Astrocyte (in vitro differentiated cells and primary cell): ENCODE measurements around the gene G6PC3. TPM values are rescaled to one million over a fixed set of nuclear protein-coding genes. Genes with fewer than 3 reads are reported as not detected.
A peak's percentile ranks its signal among the peaks of the same experiment; 100 is the strongest.

Experiments
- DNase-seq: peaks from one replicate; pipeline ENCODE4 v3.0.0-alpha.2; 2010; ENCODE audit warnings: low read depth
- FAIRE-seq: peaks from 2 replicates; lab custom pipeline; 2011; peaks lifted over from hg19 to GRCh38; lab: Jason Lieb, UNC
- H2AFZ ChIP-seq: 2 replicates; pipeline ENCODE4 v1.6.0; 2012; ENCODE audit warnings: low read depth, low read length, inconsistent platforms
- H3K27ac ChIP-seq: 2 replicates; pipeline ENCODE4 v1.5.1; 2011; ENCODE audit warnings: low read depth, low read length, inconsistent platforms
- H3K27me3 ChIP-seq: 2 replicates; pipeline ENCODE4 v1.6.0; 2011; ENCODE audit warnings: low read length, inconsistent platforms; ENCODE audit not compliant: insufficient read depth
- H3K36me3 ChIP-seq: 2 replicates; pipeline ENCODE4 v1.5.1; 2011; ENCODE audit warnings: low read length, inconsistent platforms; ENCODE audit not compliant: insufficient read depth
- H3K4me1 ChIP-seq: 2 replicates; pipeline ENCODE4 v1.5.1; 2011; ENCODE audit warnings: low read length, inconsistent platforms; ENCODE audit not compliant: insufficient read depth
- H3K4me2 ChIP-seq: 2 replicates; pipeline ENCODE4 v1.6.0; 2012; ENCODE audit warnings: low read length, inconsistent platforms
- H3K4me3 ChIP-seq: 2 replicates; pipeline ENCODE4 v1.5.1; 2011; ENCODE audit warnings: low read depth, mild to moderate bottlenecking, low read length, inconsistent platforms; ENCODE audit not compliant: insufficient read depth
- H3K79me2 ChIP-seq: 2 replicates; pipeline ENCODE4 v1.6.0; 2012; ENCODE audit warnings: mild to moderate bottlenecking, low read length, inconsistent platforms; ENCODE audit not compliant: insufficient read depth
- H3K9ac ChIP-seq: 2 replicates; pipeline ENCODE4 v1.6.0; 2012; ENCODE audit warnings: mild to moderate bottlenecking, low read length, inconsistent platforms
- H3K9me3 ChIP-seq: 2 replicates; pipeline ENCODE4 v1.5.1; 2012; ENCODE audit warnings: low read depth, mild to moderate bottlenecking, low read length, inconsistent platforms; ENCODE audit not compliant: insufficient read depth
- H4K20me1 ChIP-seq: 2 replicates; pipeline ENCODE4 v1.6.0; 2012; ENCODE audit warnings: low read length, inconsistent platforms; ENCODE audit not compliant: insufficient read depth
- H3K27ac Mint-ChIP-seq: one replicate; pipeline ENCODE4 v1.8.0; 2021; ENCODE audit warnings: mild to moderate bottlenecking, mixed read lengths; ENCODE audit not compliant: unreplicated experiment
- H3K27me3 Mint-ChIP-seq: one replicate; pipeline ENCODE4 v1.8.0; 2021; ENCODE audit warnings: low read depth, mixed read lengths; ENCODE audit not compliant: unreplicated experiment
- H3K36me3 Mint-ChIP-seq: one replicate; pipeline ENCODE4 v1.8.0; 2021; ENCODE audit warnings: low read depth, mixed read lengths; ENCODE audit not compliant: unreplicated experiment
- H3K4me1 Mint-ChIP-seq: one replicate; pipeline ENCODE4 v1.8.0; 2021; ENCODE audit warnings: low read depth, mixed read lengths; ENCODE audit not compliant: unreplicated experiment
- H3K4me3 Mint-ChIP-seq: one replicate; pipeline ENCODE4 v1.8.0; 2021; ENCODE audit warnings: mild to moderate bottlenecking, moderate library complexity, mixed read lengths; ENCODE audit not compliant: unreplicated experiment
- H3K9me3 Mint-ChIP-seq: one replicate; pipeline ENCODE4 v1.8.0; 2021; ENCODE audit warnings: mild to moderate bottlenecking, mixed read lengths; ENCODE audit not compliant: unreplicated experiment
- CTCF ChIP-seq: IDR thresholded peaks from 2 replicates; pipeline ENCODE4 v1.5.1; 2011; ENCODE audit warnings: low read depth, mild to moderate bottlenecking, inconsistent platforms, low read length, moderate library complexity; ENCODE audit not compliant: insufficient read depth
- EZH2 ChIP-seq: IDR thresholded peaks from 2 replicates; pipeline ENCODE4 v1.6.1; 2012; ENCODE audit warnings: mild to moderate bottlenecking, low read length, inconsistent platforms; ENCODE audit not compliant: insufficient read depth
- total RNA-seq: library from RNA; stranded (reverse); gene quantifications from 2 replicates; pipeline ENCODE4 v1.2.1, GENCODE V29; 2021

Gene G6PC3
- total RNA-seq, 1 donor from 2014 or later = 94.5 TPM

- peaks cover 3% of the 10 kb centered on the region for H3K27me3 Mint-ChIP-seq
- peak within 1 kb of the TSS; percentile 79 for H3K27ac ChIP-seq
- H3K36me3 ChIP-seq = no peaks in the 10 kb centered on the region
- peak within 1 kb of the TSS; percentile 90 for H3K4me2 ChIP-seq
- no peak for FAIRE-seq
- H3K79me2 ChIP-seq = peaks cover 30% of the 10 kb centered on the region
- H4K20me1 ChIP-seq = peaks cover 40% of the 10 kb centered on the region
- H3K36me3 Mint-ChIP-seq = peaks cover 6% of the 10 kb centered on the region
- peak within 1 kb of the TSS; percentile 89 for H3K9ac ChIP-seq
- DNase-seq = peak; percentile 81
- H3K27ac Mint-ChIP-seq = peak within 1 kb of the TSS; percentile 98
- H3K4me1 ChIP-seq = peaks cover 7% of the 10 kb centered on the region
- no peaks in the 10 kb centered on the region for H3K9me3 Mint-ChIP-seq
- H3K4me1 Mint-ChIP-seq = peaks cover 17% of the 10 kb centered on the region
- H2AFZ ChIP-seq = peak within 1 kb of the TSS; percentile 97
- H3K4me3 Mint-ChIP-seq = peak within 1 kb of the TSS; percentile 92
- no peaks in the 10 kb centered on the region for H3K9me3 ChIP-seq
- peak within 1 kb of the TSS; percentile 73 for H3K4me3 ChIP-seq
- no peaks in the 10 kb centered on the region for H3K27me3 ChIP-seq
- TF ChIP-seq CTCF (peak; percentile 37), EZH2 (no peak)
These were observed 53.0 kb downstream of the G6PC3 start, which contains the start of gene HDAC5 for GRCh38 chr17:44123356-44124117. Gene HDAC5, minus strand, starts transcription at chr17:44123641. Its CDS starts 6,126 bp downstream, at chr17:44117515.

GRCh38 chr17:44124118-44124438, 53.5 kb downstream of the G6PC3 start:
- no peak for TF ChIP-seq CTCF
- no peak for TF ChIP-seq EZH2
- no peaks in the 10 kb centered on the region for H3K36me3 ChIP-seq
- H3K4me1 ChIP-seq = peaks cover 7% of the 10 kb centered on the region
- peak overlapping the region; percentile 83 for H3K9ac ChIP-seq
- H3K9me3 ChIP-seq = no peaks in the 10 kb centered on the region
- FAIRE-seq = no peak
- Mint-ChIP-seq H3K27me3 (no peaks in the 10 kb centered on the region), H3K9me3 (no peaks in the 10 kb centered on the region), H3K27ac (peak overlapping the region; percentile 98), H3K4me1 (peaks cover 14% of the 10 kb centered on the region), H3K36me3 (peaks cover 5% of the 10 kb centered on the region), H3K4me3 (peak overlapping the region; percentile 89)
- H3K4me2 ChIP-seq = peak overlapping the region; percentile 90
- peaks cover 34% of the 10 kb centered on the region for H4K20me1 ChIP-seq
- no peak for DNase-seq
- H3K27me3 ChIP-seq = no peaks in the 10 kb centered on the region
- peaks cover 28% of the 10 kb centered on the region for H3K79me2 ChIP-seq
- peak overlapping the region; percentile 79 for H3K27ac ChIP-seq
- H3K4me3 ChIP-seq = peak overlapping the region; percentile 73
- H2AFZ ChIP-seq = peak overlapping the region; percentile 97

Other genes with a start within 250 kb of the G6PC3 start
- gene MPP3, start 237.6 kb upstream of the G6PC3 start, total RNA-seq = 5.9 and 6.5 TPM in 2 replicates
- gene CD300LG, start 223.6 kb upstream of the G6PC3 start, total RNA-seq = not detected in 2 replicates
- 7.6 and 8.0 TPM in 2 replicates for gene MPP2, start 163.2 kb upstream of the G6PC3 start, total RNA-seq
- gene PPY, start 128.3 kb upstream of the G6PC3 start, total RNA-seq = not detected in 2 replicates
- not detected in 2 replicates for gene PYY, start 116.8 kb upstream of the G6PC3 start, total RNA-seq
- 0.91 and 1.0 TPM in 2 replicates for gene NAGS, start 66.1 kb upstream of the G6PC3 start, total RNA-seq
- gene TMEM101, start 55.8 kb upstream of the G6PC3 start, total RNA-seq = 17.1 and 21.8 TPM in 2 replicates
- gene LSM12, start 4.1 kb upstream of the G6PC3 start, total RNA-seq = 77.0 and 90.5 TPM in 2 replicates
- gene HDAC5, start 52.9 kb downstream of the G6PC3 start, total RNA-seq = 18.7 and 21.6 TPM in 2 replicates
- gene HROB, start 71.2 kb downstream of the G6PC3 start, total RNA-seq = 1.6 and 2.3 TPM in 2 replicates
- gene ASB16, start 100.0 kb downstream of the G6PC3 start, total RNA-seq = not detected in 2 replicates
- 28.2 and 28.8 TPM in 2 replicates for gene TMUB2, start 116.2 kb downstream of the G6PC3 start, total RNA-seq
- gene ATXN7L3, start 129.1 kb downstream of the G6PC3 start, total RNA-seq = 87.0 and 96.0 TPM in 2 replicates
- gene UBTF, start 148.9 kb downstream of the G6PC3 start, total RNA-seq = 43.2 and 48.0 TPM in 2 replicates
- not detected in 2 replicates for gene SLC4A1, start 197.4 kb downstream of the G6PC3 start, total RNA-seq
- 2.0 and 3.4 TPM in 2 replicates for gene RUNDC3A, start 237.9 kb downstream of the G6PC3 start, total RNA-seq